ENCODE results near the gene CTSL. TPM values are rescaled to one million over a fixed set of nuclear protein-coding genes. Genes with fewer than 3 reads are reported as not detected.

The CTSL gene
- total and polyA plus RNA-seq, 2 experiments from 2014 or later, result 401 to 402 TPM

DNA sequence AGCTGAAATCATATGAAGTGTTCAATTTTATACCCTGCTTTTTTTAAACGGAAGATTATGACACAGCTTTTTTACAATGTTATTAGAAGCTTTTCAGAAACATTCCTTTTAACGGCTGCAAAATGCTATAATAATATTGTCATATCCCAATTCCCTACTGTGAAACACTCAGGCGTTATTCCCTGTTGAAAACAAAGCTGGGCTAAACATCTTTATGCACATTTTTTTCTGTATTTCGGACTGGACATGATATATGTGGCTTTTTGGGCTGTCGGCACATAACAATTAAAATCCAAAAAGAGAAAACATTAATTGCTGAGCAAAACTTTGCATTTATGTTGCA, 12.0 kb upstream of the CTSL start:
- H2AFZ ChIP-seq, result peak overlapping the region; percentile 56
- 2 to 3% methylated on average over 5 of the region's 5 CpGs for WGBS, 2 experiments (ENCODE audit: low coverage in 1 of 2, low lambda C conversion rate in 2 of 2, missing lambda C conversion rate in 2 of 2)
- no peaks in the 10 kb centered on the region for H3K9me3 ChIP-seq (ENCODE audit: low read depth)
- peaks cover 55% of the 10 kb centered on the region for H3F3A ChIP-seq (ENCODE audit: insufficient read depth)
- 0 out of 2 replicates have a peak, but pooled peaks have one; percentile 26 for TF ChIP-seq EZH2phosphoT487 (IDR thresholded peaks at IDR 0.05; ENCODE audit: insufficient read depth, low read depth)
- TF ChIP-seq EZH2 (IDR thresholded peaks at IDR 0.05; ENCODE audit: insufficient read depth, poor library complexity, severe bottlenecking), result no peak
- no peak for DNase-seq
- H4K20me1 ChIP-seq (ENCODE audit: insufficient read depth), result no peaks in the 10 kb centered on the region
- H3K27me3 ChIP-seq (replicated peaks; ENCODE audit: insufficient read depth), result no peaks in the 10 kb centered on the region
- in situ Hi-C loops (cut with MboI), result no loop called here
- peak overlapping the region; percentile 62 for H3K4me3 ChIP-seq
- peak overlapping the region; percentile 88 for H3K9ac ChIP-seq
- no peaks in the 10 kb centered on the region for H3K36me3 ChIP-seq (ENCODE audit: low read depth)
- peak overlapping the region; percentile 87 for H3K4me2 ChIP-seq (ENCODE audit: unreplicated experiment)
- no peaks in the 10 kb centered on the region for H3K79me2 ChIP-seq (ENCODE audit: insufficient read depth)
- peak overlapping the region; percentile 99 for H3K27ac ChIP-seq
- H3K9me2 ChIP-seq (ENCODE audit: insufficient read depth), result no peaks in the 10 kb centered on the region
- peaks cover 50% of the 10 kb centered on the region for H3K4me1 ChIP-seq (ENCODE audit: insufficient read depth)

DNA sequence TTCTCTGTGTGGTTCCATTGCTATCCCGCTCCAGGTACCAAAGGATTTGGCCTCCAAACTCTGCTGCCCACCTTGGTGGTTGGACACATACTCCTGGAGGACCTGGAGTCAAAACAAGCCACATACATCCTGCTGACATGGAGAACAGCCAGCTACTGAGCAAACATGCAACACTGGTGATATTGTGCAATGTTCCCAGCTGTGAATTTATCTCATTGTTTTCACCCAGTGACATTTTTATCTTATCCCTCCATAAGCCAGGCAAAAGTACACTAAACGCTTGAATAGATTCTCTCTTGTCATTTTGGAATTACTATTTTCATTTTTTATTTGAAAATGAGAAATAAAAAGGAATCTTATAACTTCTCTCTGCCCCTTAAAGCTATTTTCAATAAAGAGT, 11.1 kb upstream of the CTSL start:
- 52 to 54% methylated on average over 2 of the region's 2 CpGs for WGBS, 2 experiments (ENCODE audit: low coverage in 1 of 2, low lambda C conversion rate in 2 of 2, missing lambda C conversion rate in 2 of 2)
- no peaks in the 10 kb centered on the region for H3K27me3 ChIP-seq (replicated peaks; ENCODE audit: insufficient read depth)
- H2AFZ ChIP-seq, result no peak overlapping the region
- no peaks in the 10 kb centered on the region for H4K20me1 ChIP-seq (ENCODE audit: insufficient read depth)
- in situ Hi-C loops (cut with MboI), result no loop called here
- H3K4me1 ChIP-seq (ENCODE audit: insufficient read depth), result peaks cover 50% of the 10 kb centered on the region
- H3K4me3 ChIP-seq, result 0 out of 2 replicates have a peak overlapping the region, but pooled peaks have one; percentile 62
- no peaks in the 10 kb centered on the region for H3K36me3 ChIP-seq (ENCODE audit: low read depth)
- H3K9ac ChIP-seq, result peak overlapping the region; percentile 88
- no peak for TF ChIP-seq EZH2phosphoT487 (IDR thresholded peaks at IDR 0.05; ENCODE audit: insufficient read depth, low read depth)
- no peak for TF ChIP-seq EZH2 (IDR thresholded peaks at IDR 0.05; ENCODE audit: insufficient read depth, poor library complexity, severe bottlenecking)
- H3K4me2 ChIP-seq (ENCODE audit: unreplicated experiment), result peak overlapping the region; percentile 87
- no peaks in the 10 kb centered on the region for H3K9me2 ChIP-seq (ENCODE audit: insufficient read depth)
- no peaks in the 10 kb centered on the region for H3K9me3 ChIP-seq (ENCODE audit: low read depth)
- H3K27ac ChIP-seq, result peak overlapping the region; percentile 99
- H3F3A ChIP-seq (ENCODE audit: insufficient read depth), result peaks cover 55% of the 10 kb centered on the region
- peak; percentile 89 for DNase-seq
- H3K79me2 ChIP-seq (ENCODE audit: insufficient read depth), result no peaks in the 10 kb centered on the region

DNA sequence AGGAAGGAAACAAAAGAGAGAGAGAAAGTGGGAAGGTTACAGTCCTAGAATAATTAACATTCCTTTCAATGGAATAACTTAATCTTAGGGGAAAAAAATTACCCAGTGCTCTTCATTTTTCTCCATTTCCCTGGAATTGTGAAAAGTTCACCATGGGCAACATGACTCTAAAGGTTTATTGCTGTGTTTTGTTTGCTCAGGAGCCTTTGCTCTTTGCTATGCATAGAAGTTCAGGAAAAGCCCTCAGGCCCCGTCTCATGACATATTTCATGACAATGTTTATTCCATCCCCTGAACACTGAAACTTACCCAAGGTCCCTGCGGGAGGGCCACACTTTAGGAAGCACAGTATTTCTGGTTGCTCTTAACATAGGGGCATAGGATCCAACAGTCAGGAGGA, 9.8 kb upstream of the CTSL start:
- peaks cover 46% of the 10 kb centered on the region for H3K4me1 ChIP-seq (ENCODE audit: insufficient read depth)
- no peak overlapping the region for H3K4me3 ChIP-seq
- no peaks in the 10 kb centered on the region for H3K27me3 ChIP-seq (replicated peaks; ENCODE audit: insufficient read depth)
- no peak for DNase-seq
- 96 to 98% methylated on average over 2 of the region's 2 CpGs for WGBS, 2 experiments (ENCODE audit: low coverage in 1 of 2, low lambda C conversion rate in 2 of 2, missing lambda C conversion rate in 2 of 2)
- no peak overlapping the region for H3K9ac ChIP-seq
- H3K9me2 ChIP-seq (ENCODE audit: insufficient read depth), result no peaks in the 10 kb centered on the region
- H3K9me3 ChIP-seq (ENCODE audit: low read depth), result no peaks in the 10 kb centered on the region
- no peak overlapping the region for H2AFZ ChIP-seq
- H3K79me2 ChIP-seq (ENCODE audit: insufficient read depth), result no peaks in the 10 kb centered on the region
- peaks cover 47% of the 10 kb centered on the region for H3F3A ChIP-seq (ENCODE audit: insufficient read depth)
- H3K27ac ChIP-seq, result no peak overlapping the region
- no peaks in the 10 kb centered on the region for H3K36me3 ChIP-seq (ENCODE audit: low read depth)
- TF ChIP-seq EZH2 (IDR thresholded peaks at IDR 0.05; ENCODE audit: insufficient read depth, poor library complexity, severe bottlenecking), result no peak
- no peak for TF ChIP-seq EZH2phosphoT487 (IDR thresholded peaks at IDR 0.05; ENCODE audit: insufficient read depth, low read depth)
- no peaks in the 10 kb centered on the region for H4K20me1 ChIP-seq (ENCODE audit: insufficient read depth)
- no peak overlapping the region for H3K4me2 ChIP-seq (ENCODE audit: unreplicated experiment)
- in situ Hi-C loops (cut with MboI), result no loop called here

DNA sequence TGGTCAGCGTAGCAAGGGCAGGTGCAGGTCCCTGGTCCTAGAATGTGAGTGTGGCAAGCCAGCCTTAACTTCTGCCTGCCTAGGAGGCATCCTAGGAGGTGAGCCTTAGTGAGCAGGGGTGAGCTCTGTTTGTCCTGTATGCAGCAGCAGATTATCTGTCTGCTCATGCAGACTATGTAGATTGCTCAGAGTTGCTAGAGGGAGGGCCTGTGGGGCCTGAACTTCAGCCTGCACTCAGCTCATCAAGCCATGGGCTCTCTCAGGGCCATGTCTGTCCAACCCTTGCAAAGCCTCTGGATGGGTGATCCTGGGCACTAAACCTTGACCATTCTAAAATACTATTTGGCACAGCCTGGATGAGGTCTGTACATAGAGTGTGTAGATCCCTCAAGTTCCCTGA, 8.5 kb upstream of the CTSL start:
- Histone ChIP-seq H3K27ac (no peak overlapping the region), H3K27me3 (replicated peaks; ENCODE audit: insufficient read depth) (no peaks in the 10 kb centered on the region), H2AFZ (no peak overlapping the region), H4K20me1 (ENCODE audit: insufficient read depth) (no peaks in the 10 kb centered on the region), H3K9me2 (ENCODE audit: insufficient read depth) (no peaks in the 10 kb centered on the region), H3F3A (ENCODE audit: insufficient read depth) (peaks cover 34% of the 10 kb centered on the region), H3K9me3 (ENCODE audit: low read depth) (no peaks in the 10 kb centered on the region), H3K4me2 (ENCODE audit: unreplicated experiment) (no peak overlapping the region), H3K4me1 (ENCODE audit: insufficient read depth) (peaks cover 34% of the 10 kb centered on the region), H3K9ac (no peak overlapping the region), H3K4me3 (no peak overlapping the region), H3K79me2 (ENCODE audit: insufficient read depth) (no peaks in the 10 kb centered on the region), H3K36me3 (ENCODE audit: low read depth) (no peaks in the 10 kb centered on the region)
- TF ChIP-seq EZH2phosphoT487 (IDR thresholded peaks at IDR 0.05; ENCODE audit: insufficient read depth, low read depth) (no peak), EZH2 (IDR thresholded peaks at IDR 0.05; ENCODE audit: insufficient read depth, poor library complexity, severe bottlenecking) (no peak)
- 100% methylated on average over 1 of the region's 1 CpG for WGBS, 2 experiments (ENCODE audit: low coverage in 1 of 2, low lambda C conversion rate in 2 of 2, missing lambda C conversion rate in 2 of 2)
- in situ Hi-C loops (cut with MboI), result no loop called here
- DNase-seq, result no peak

DNA sequence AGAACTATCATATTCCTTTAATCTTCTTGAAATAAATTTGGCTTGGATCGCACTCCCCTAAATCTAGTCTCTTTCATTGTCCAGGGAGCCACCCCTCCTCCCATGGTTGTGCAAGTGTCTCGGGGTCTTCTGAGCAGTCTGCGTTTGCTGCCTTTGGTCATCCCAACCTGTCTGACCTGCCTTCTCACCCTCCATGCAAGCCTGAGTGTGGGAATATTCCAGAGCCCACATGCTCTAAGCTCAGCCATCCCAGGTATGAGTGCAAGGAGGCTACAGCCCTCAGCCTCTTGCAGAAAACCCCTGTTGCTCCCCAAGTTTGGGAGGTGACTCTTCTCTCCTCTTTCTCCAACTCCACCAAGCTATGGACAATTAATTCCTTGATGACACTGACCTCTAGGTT, 7.7 kb upstream of the CTSL start:
- Histone ChIP-seq H2AFZ (no peak overlapping the region), H3K9me3 (ENCODE audit: low read depth) (no peaks in the 10 kb centered on the region), H3K36me3 (ENCODE audit: low read depth) (no peaks in the 10 kb centered on the region), H3F3A (ENCODE audit: insufficient read depth) (peaks cover 27% of the 10 kb centered on the region), H3K27ac (no peak overlapping the region), H3K9ac (no peak overlapping the region), H3K9me2 (ENCODE audit: insufficient read depth) (no peaks in the 10 kb centered on the region), H3K79me2 (ENCODE audit: insufficient read depth) (no peaks in the 10 kb centered on the region), H3K27me3 (replicated peaks; ENCODE audit: insufficient read depth) (no peaks in the 10 kb centered on the region), H3K4me3 (no peak overlapping the region), H4K20me1 (ENCODE audit: insufficient read depth) (no peaks in the 10 kb centered on the region), H3K4me2 (ENCODE audit: unreplicated experiment) (no peak overlapping the region), H3K4me1 (ENCODE audit: insufficient read depth) (peaks cover 26% of the 10 kb centered on the region)
- no peak for DNase-seq
- WGBS, 2 experiments (ENCODE audit: low coverage in 1 of 2, low lambda C conversion rate in 2 of 2, missing lambda C conversion rate in 2 of 2), result 98 to 99% methylated on average over 3 of the region's 3 CpGs
- TF ChIP-seq EZH2phosphoT487 (IDR thresholded peaks at IDR 0.05; ENCODE audit: insufficient read depth, low read depth), result no peak
- TF ChIP-seq EZH2 (IDR thresholded peaks at IDR 0.05; ENCODE audit: insufficient read depth, poor library complexity, severe bottlenecking), result no peak
- in situ Hi-C loops (cut with MboI), result no loop called here

All from GM23248 (cell line).